Fibroblast of the aortic adventitia (primary cell): ENCODE measurements around the gene ASGR2. TPM values are rescaled to one million over a fixed set of nuclear protein-coding genes. Genes with fewer than 3 reads are reported as not detected.

ENCODE experiments used
- DNase-seq: peaks from one replicate; pipeline ENCODE4 v3.0.0-alpha.2; 2010; ENCODE audit warnings: low read depth
- H3K4me3 ChIP-seq: 2 replicates; pipeline ENCODE4 v1.5.1; 2011; ENCODE audit warnings: low read depth, mild to moderate bottlenecking, control low read depth, low read length, moderate library complexity
- CTCF ChIP-seq: IDR thresholded peaks from 2 replicates; pipeline ENCODE4 v1.5.1; 2011; ENCODE audit warnings: mild to moderate bottlenecking, low read length, control low read depth, inconsistent platforms; ENCODE audit not compliant: insufficient read depth
- total RNA-seq: library from RNA; depleted of rRNA; stranded (reverse); fragments of >200 nt; gene quantifications from 2 replicates; pipeline ENCODE4 v1.2.3, GENCODE V29; 2012; ENCODE audit warnings: low replicate concordance

The ASGR2 gene
- total RNA-seq, 1 donor: not detected

GRCh38 chr17:7081341-7082062 is 33.1 kb downstream of the ASGR2 start:
- no peak for DNase-seq
- H3K4me3 ChIP-seq: no peak overlapping the region
- no peak for TF ChIP-seq CTCF

GRCh38 chr17:7080456-7081041 is 34.1 kb downstream of the ASGR2 start:
- no peak overlapping the region for H3K4me3 ChIP-seq
- DNase-seq: peak; percentile 51
- TF ChIP-seq CTCF: no peak

- DNase-seq: no peak
- no peak within 1 kb of the TSS for H3K4me3 ChIP-seq
- TF ChIP-seq CTCF: no peak
These were observed 34.8 kb downstream of the ASGR2 start, which contains the start of gene CLEC10A for GRCh38 chr17:7079581-7080455. TSS of gene CLEC10A (minus strand) at chr17:7080251. CDS start at chr17:7078812, 1,439 bp downstream.

GRCh38 chr17:7078711-7079110 is 35.9 kb downstream of the ASGR2 start:
- no peak for DNase-seq
- H3K4me3 ChIP-seq: no peak overlapping the region
- no peak for TF ChIP-seq CTCF

- DNase-seq: no peak
- TF ChIP-seq CTCF: no peak
- no peak overlapping the region for H3K4me3 ChIP-seq
These were observed 36.6 kb downstream of the ASGR2 start for GRCh38 chr17:7077911-7078546.

GRCh38 chr17:7074931-7075330 is 39.7 kb downstream of the ASGR2 start:
- H3K4me3 ChIP-seq: no peak overlapping the region
- DNase-seq: no peak
- no peak for TF ChIP-seq CTCF
